ENCODE measurements around the gene SLC1A3. TPM values are rescaled to one million over a fixed set of nuclear protein-coding genes. Genes with fewer than 3 reads are reported as not detected.

The SLC1A3 gene
- total RNA-seq, 1 experiment from 2014 or later: 28.9 TPM

DNA sequence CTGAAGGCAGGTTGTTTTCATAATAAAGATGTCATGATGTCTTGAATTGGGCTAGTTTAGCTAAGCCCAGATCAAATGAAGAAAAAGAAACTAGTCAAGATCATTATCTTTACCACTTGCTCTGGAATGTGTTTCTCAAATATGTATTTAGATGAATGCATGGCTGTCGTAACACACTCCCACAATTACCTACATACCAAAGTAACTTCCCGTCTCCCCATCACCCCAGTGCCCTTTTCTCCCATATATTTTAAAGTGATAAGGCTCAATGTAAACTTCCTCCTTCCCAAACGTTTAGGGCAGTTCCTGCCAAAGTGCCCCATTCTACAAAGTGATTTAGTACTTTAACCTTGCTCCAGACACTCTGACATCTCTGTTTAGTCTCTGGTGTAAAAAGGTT, 61.4 kb downstream of the SLC1A3 start:
- no peaks in the 10 kb centered on the region for H3K9me3 ChIP-seq (ENCODE audit: low read depth, low read length, poor library complexity, severe bottlenecking)

DNA sequence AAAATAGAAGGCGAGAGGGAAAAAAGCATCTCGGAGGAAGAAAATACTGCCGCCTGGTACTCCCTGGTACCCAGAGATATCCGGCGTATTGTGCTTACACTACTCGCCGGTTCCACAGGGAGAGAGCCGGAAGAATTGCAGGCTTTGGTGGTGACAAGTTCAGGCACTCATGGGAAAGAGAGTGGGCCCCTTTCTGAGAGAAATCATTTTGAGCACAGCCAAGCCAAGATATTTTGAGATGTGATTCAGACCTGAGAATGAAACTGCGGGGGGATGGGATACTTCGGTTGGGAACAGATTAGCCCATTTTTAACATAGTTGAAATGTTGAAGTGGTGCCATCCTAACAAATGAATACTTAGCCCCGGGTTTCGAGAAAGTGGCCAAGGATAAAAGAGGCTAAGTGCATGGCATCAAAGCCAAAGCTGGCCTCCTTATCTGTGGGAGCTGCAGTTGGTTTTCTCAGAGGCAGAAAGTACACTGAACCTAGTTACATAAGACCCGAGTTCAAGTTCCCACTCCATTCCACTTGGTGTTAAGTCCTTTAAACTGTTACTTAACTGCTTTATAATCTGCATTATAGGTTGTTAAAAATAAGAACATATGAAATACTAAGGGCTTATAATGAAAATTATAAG, 62.7 kb downstream of the SLC1A3 start:
- intact Hi-C loops (cut with micrococcal nuclease; ENCODE audit: unreplicated experiment): no loop called here
- no TSS peak for BruUV-seq (replicated peaks)
- H3K36me3 ChIP-seq (ENCODE audit: insufficient read depth, low read length, poor library complexity, severe bottlenecking): no peaks in the 10 kb centered on the region
- DNase-seq (ENCODE audit: low spot score): no peak
- no peaks in the 10 kb centered on the region for H3K27me3 ChIP-seq (replicated peaks; ENCODE audit: insufficient read depth, low read depth, low read length, poor library complexity)
- peaks cover 11% of the 10 kb centered on the region for H3K4me1 ChIP-seq (ENCODE audit: insufficient read depth, low read length, poor library complexity, severe bottlenecking)
- no peak overlapping the region for H3K27ac ChIP-seq (ENCODE audit: low read depth, low read length, poor library complexity, severe bottlenecking)
- H3K4me3 ChIP-seq (ENCODE audit: low read depth, low read length, poor library complexity, severe bottlenecking): no peak overlapping the region
- TF ChIP-seq EZH2 (IDR thresholded peaks at IDR 0.05; ENCODE audit: borderline replicate concordance, low read depth, low read length, poor library complexity, severe bottlenecking): no peak
- TF ChIP-seq, protein P1, sequence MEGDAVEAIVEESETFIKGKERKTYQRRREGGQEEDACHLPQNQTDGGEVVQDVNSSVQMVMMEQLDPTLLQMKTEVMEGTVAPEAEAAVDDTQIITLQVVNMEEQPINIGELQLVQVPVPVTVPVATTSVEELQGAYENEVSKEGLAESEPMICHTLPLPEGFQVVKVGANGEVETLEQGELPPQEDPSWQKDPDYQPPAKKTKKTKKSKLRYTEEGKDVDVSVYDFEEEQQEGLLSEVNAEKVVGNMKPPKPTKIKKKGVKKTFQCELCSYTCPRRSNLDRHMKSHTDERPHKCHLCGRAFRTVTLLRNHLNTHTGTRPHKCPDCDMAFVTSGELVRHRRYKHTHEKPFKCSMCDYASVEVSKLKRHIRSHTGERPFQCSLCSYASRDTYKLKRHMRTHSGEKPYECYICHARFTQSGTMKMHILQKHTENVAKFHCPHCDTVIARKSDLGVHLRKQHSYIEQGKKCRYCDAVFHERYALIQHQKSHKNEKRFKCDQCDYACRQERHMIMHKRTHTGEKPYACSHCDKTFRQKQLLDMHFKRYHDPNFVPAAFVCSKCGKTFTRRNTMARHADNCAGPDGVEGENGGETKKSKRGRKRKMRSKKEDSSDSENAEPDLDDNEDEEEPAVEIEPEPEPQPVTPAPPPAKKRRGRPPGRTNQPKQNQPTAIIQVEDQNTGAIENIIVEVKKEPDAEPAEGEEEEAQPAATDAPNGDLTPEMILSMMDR (conservative IDR thresholded peaks at IDR 0.05; ENCODE audit: low read depth, low read length): no peak
- POLR2A ChIA-PET (ENCODE audit: low non-redundant PET): no interaction called here
- CTCF ChIA-PET: no interaction called here
- H3K9me3 ChIP-seq (ENCODE audit: low read depth, low read length, poor library complexity, severe bottlenecking): no peaks in the 10 kb centered on the region

More for the DNA sequence above, 61.4 kb downstream of the SLC1A3 start:
- intact Hi-C loops (cut with micrococcal nuclease; ENCODE audit: unreplicated experiment): no loop called here
- Histone ChIP-seq H3K4me1 (ENCODE audit: insufficient read depth, low read length, poor library complexity, severe bottlenecking) (peaks cover 11% of the 10 kb centered on the region), H3K27me3 (replicated peaks; ENCODE audit: insufficient read depth, low read depth, low read length, poor library complexity) (no peaks in the 10 kb centered on the region), H3K27ac (ENCODE audit: low read depth, low read length, poor library complexity, severe bottlenecking) (no peak overlapping the region), H3K36me3 (ENCODE audit: insufficient read depth, low read length, poor library complexity, severe bottlenecking) (no peaks in the 10 kb centered on the region), H3K4me3 (ENCODE audit: low read depth, low read length, poor library complexity, severe bottlenecking) (no peak overlapping the region)
- DNase-seq (ENCODE audit: low spot score): no peak
- TF ChIP-seq, protein P1 (conservative IDR thresholded peaks at IDR 0.05; ENCODE audit: low read depth, low read length): no peak
- TF ChIP-seq EZH2 (IDR thresholded peaks at IDR 0.05; ENCODE audit: borderline replicate concordance, low read depth, low read length, poor library complexity, severe bottlenecking): no peak
- POLR2A ChIA-PET (ENCODE audit: low non-redundant PET): interaction anchor here (0.5 kb wide), 1 partner anchor 45 kb away, joined by 13 read pairs; no protein-coding TSS in a partner anchor
- no TSS peak for BruUV-seq (replicated peaks)
- CTCF ChIA-PET: no interaction called here

DNA sequence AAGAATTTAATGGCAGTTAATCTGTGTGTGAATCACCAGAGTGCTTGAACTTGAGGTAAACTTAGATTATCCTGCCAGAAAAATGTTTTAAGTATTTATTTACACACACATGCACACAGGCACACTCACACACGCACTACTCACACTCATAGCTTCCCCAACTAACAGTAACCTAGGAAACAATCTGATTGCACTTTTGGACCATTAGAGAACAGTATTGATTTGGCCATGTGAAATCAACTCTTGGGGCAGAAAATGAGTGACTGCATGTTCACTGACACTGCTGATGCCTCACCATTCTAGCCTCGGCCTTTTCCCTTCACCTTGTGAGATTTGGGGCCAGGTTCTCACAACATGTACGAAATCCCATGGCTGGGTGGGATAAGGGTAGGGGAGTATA, 64.1 kb downstream of the SLC1A3 start:
- Histone ChIP-seq H3K27ac (ENCODE audit: low read depth, low read length, poor library complexity, severe bottlenecking) (no peak overlapping the region), H3K27me3 (replicated peaks; ENCODE audit: insufficient read depth, low read depth, low read length, poor library complexity) (no peaks in the 10 kb centered on the region), H3K9me3 (ENCODE audit: low read depth, low read length, poor library complexity, severe bottlenecking) (no peaks in the 10 kb centered on the region), H3K4me1 (ENCODE audit: insufficient read depth, low read length, poor library complexity, severe bottlenecking) (peaks cover 11% of the 10 kb centered on the region), H3K36me3 (ENCODE audit: insufficient read depth, low read length, poor library complexity, severe bottlenecking) (no peaks in the 10 kb centered on the region), H3K4me3 (ENCODE audit: low read depth, low read length, poor library complexity, severe bottlenecking) (no peak overlapping the region)
- TF ChIP-seq EZH2 (IDR thresholded peaks at IDR 0.05; ENCODE audit: borderline replicate concordance, low read depth, low read length, poor library complexity, severe bottlenecking): no peak
- TF ChIP-seq, protein P1 (conservative IDR thresholded peaks at IDR 0.05; ENCODE audit: low read depth, low read length): no peak
- no peak for DNase-seq (ENCODE audit: low spot score)
- no TSS peak for BruUV-seq (replicated peaks)
- intact Hi-C loops (cut with micrococcal nuclease; ENCODE audit: unreplicated experiment): no loop called here
- CTCF ChIA-PET: no interaction called here
- POLR2A ChIA-PET (ENCODE audit: low non-redundant PET): no interaction called here

All from A673 (cell line).